Keratinocyte (primary cell): ENCODE results near the gene RAB7B. TPM values are rescaled to one million over a fixed set of nuclear protein-coding genes. Genes with fewer than 3 reads are reported as not detected.

ENCODE experiments used
- DNase-seq: peaks from one replicate; pipeline ENCODE4 v3.0.0-alpha.2; 2011; ENCODE audit warnings: low read depth, missing footprints, low spot score
- FAIRE-seq: peaks from 2 replicates; lab custom pipeline; 2011; peaks lifted over from hg19 to GRCh38; lab: Jason Lieb, UNC
- H2AFZ ChIP-seq: 2 replicates; pipeline ENCODE4 v1.6.0; 2012; ENCODE audit warnings: low read length, control low read depth, inconsistent platforms; ENCODE audit not compliant: control insufficient read depth
- H3K27ac ChIP-seq: 2 replicates; pipeline ENCODE4 v1.5.1; 2011; ENCODE audit warnings: low read length; ENCODE audit not compliant: control insufficient read depth, insufficient read depth
- H3K27me3 ChIP-seq: 3 replicates; pipeline ENCODE4 v1.6.0; 2011; ENCODE audit warnings: low read length; ENCODE audit not compliant: control insufficient read depth, insufficient read depth; ENCODE audit errors: extremely low read depth
- H3K36me3 ChIP-seq, 2 experiments: 2 replicates in 1 of 2; 3 replicates in 1 of 2; pipeline ENCODE4 v1.5.1; 2011; ENCODE audit warnings: low read length in 2 of 2, mild to moderate bottlenecking in 1 of 2; ENCODE audit not compliant: control insufficient read depth in 2 of 2, insufficient read depth in 2 of 2; ENCODE audit errors: extremely low read depth in 1 of 2
- H3K4me1 ChIP-seq: 3 replicates; pipeline ENCODE4 v1.5.1; 2011; ENCODE audit warnings: low read length; ENCODE audit not compliant: control insufficient read depth, insufficient read depth; ENCODE audit errors: extremely low read depth
- H3K4me2 ChIP-seq: 3 replicates; pipeline ENCODE4 v1.6.0; 2011; ENCODE audit warnings: low read depth, low read length; ENCODE audit not compliant: control insufficient read depth, insufficient read depth; ENCODE audit errors: extremely low read depth
- H3K4me3 ChIP-seq, 3 experiments: fragments of 200-600 bp in 1 of 3; sonication (generic) in 1 of 3; 2 replicates in 2 of 3; 3 replicates in 1 of 3; pipeline ENCODE4 v1.5.1; 2011 to 2016; ENCODE audit warnings: low read length in 3 of 3, mild to moderate bottlenecking in 3 of 3, control low read depth in 2 of 3, inconsistent platforms in 1 of 3, low read depth in 1 of 3, mixed read lengths in 1 of 3, mixed run types in 1 of 3, moderate library complexity in 1 of 3; ENCODE audit not compliant: control insufficient read depth in 2 of 3, insufficient read depth in 2 of 3; ENCODE audit errors: extremely low read depth in 1 of 3
- H3K79me2 ChIP-seq: 2 replicates; pipeline ENCODE4 v1.6.0; 2012; ENCODE audit warnings: low read length; ENCODE audit not compliant: control insufficient read depth, insufficient read depth
- H3K9ac ChIP-seq: 3 replicates; pipeline ENCODE4 v1.6.0; 2011; ENCODE audit warnings: low read length; ENCODE audit not compliant: control insufficient read depth, insufficient read depth; ENCODE audit errors: extremely low read depth
- H3K9me1 ChIP-seq: 3 replicates; pipeline ENCODE4 v1.6.0; 2011; ENCODE audit warnings: low read length; ENCODE audit not compliant: control insufficient read depth, insufficient read depth; ENCODE audit errors: extremely low read depth
- H3K9me3 ChIP-seq: 2 replicates; pipeline ENCODE4 v1.5.1; 2012; ENCODE audit warnings: low read depth, low read length; ENCODE audit not compliant: control insufficient read depth
- H4K20me1 ChIP-seq: 3 replicates; pipeline ENCODE4 v1.6.0; 2011; ENCODE audit warnings: low read length; ENCODE audit not compliant: control insufficient read depth, insufficient read depth; ENCODE audit errors: extremely low read depth
- CTCF ChIP-seq, 3 experiments: IDR thresholded peaks in 1 of 3; conservative IDR thresholded peaks in 1 of 3; optimal IDR thresholded peaks in 1 of 3; 2 replicates in 2 of 3; 3 replicates in 1 of 3; pipeline versions ENCODE3 to v1.5.1; 2011; ENCODE audit warnings: low read length in 3 of 3, mild to moderate bottlenecking in 3 of 3, moderate library complexity in 2 of 3, control low read depth in 1 of 3, inconsistent platforms in 1 of 3; ENCODE audit not compliant: insufficient read depth in 2 of 3; ENCODE audit errors: extremely low read depth in 1 of 3
- EZH2 ChIP-seq: IDR thresholded peaks from one replicate; pipeline ENCODE4 v1.6.1; 2012; ENCODE audit warnings: inconsistent platforms, mild to moderate bottlenecking, low read length, moderate library complexity
- dilution Hi-C: fragments of 300-500 bp; cut with MboI; formaldehyde crosslinking; loops from one replicate; pipeline ENCODE4 v1.7.0; 2020; ENCODE audit warnings: low sequenced_read_pairs; ENCODE audit not compliant: extremely low pct_ligation_motif_present
- polyA plus RNA-seq, 5 experiments: library from polyadenylated mRNA; depleted of rRNA in 3 of 5; stranded (reverse) in 3 of 5; stranded (forward) in 1 of 5; unstranded in 1 of 5; fragments of >200 nt; gene quantifications; 1 replicate in 1 of 5; 2 replicates in 3 of 5; 3 replicates in 1 of 5; pipeline versions ENCODE4 v1.2.1 to v1.2.3, GENCODE V29; 2011 to 2012; ENCODE audit warnings: missing spikeins in 2 of 5, low read depth in 1 of 5, low replicate concordance in 1 of 5

RAB7B gene
- polyA plus RNA-seq, 1 donor (not counting 4 experiments of a cell fraction or from before 2014, with no cell fraction given): 47.8 TPM

- Histone ChIP-seq H3K79me2 (no peaks in the 10 kb centered on the region), H3K27ac (no peak overlapping the region), H3K9me3 (no peaks in the 10 kb centered on the region), H4K20me1 (no peaks in the 10 kb centered on the region), H3K36me3 (peaks cover 0 to 3% of the 10 kb centered on the region in 2 experiments), H3K4me3 (no peak overlapping the region), H3K4me1 (no peaks in the 10 kb centered on the region), H3K27me3 (peaks cover 2% of the 10 kb centered on the region), H3K9ac (no peak overlapping the region), H3K9me1 (no peaks in the 10 kb centered on the region), H3K4me2 (no peak overlapping the region), H2AFZ (no peak overlapping the region)
- no peak for DNase-seq
- dilution Hi-C loops: no loop called here
- TF ChIP-seq EZH2 (no peak), CTCF (optimal IDR thresholded peaks at IDR 0.05 in 1 of 3, IDR thresholded peaks at IDR 0.05 in 1 of 3, conservative IDR thresholded peaks at IDR 0.05 in 1 of 3; ENCODE audit: extremely low read depth in 1 of 3, insufficient read depth in 2 of 3, low read length in 3 of 3) (no peak)
- no peak for FAIRE-seq
Observed at GRCh38 chr1:205973377-205974232, 29.6 kb downstream of the RAB7B start.

GRCh38 chr1:205972491-205973168, 30.6 kb downstream of the RAB7B start:
- H3K27ac ChIP-seq: no peak overlapping the region
- FAIRE-seq: no peak
- H2AFZ ChIP-seq: no peak overlapping the region
- TF ChIP-seq EZH2: no peak
- TF ChIP-seq CTCF (optimal IDR thresholded peaks at IDR 0.05 in 1 of 3, IDR thresholded peaks at IDR 0.05 in 1 of 3, conservative IDR thresholded peaks at IDR 0.05 in 1 of 3; ENCODE audit: extremely low read depth in 1 of 3, insufficient read depth in 2 of 3, low read length in 3 of 3): no peak
- no peaks in the 10 kb centered on the region for H4K20me1 ChIP-seq
- H3K79me2 ChIP-seq: no peaks in the 10 kb centered on the region
- no peaks in the 10 kb centered on the region for H3K36me3 ChIP-seq
- no peaks in the 10 kb centered on the region for H3K9me1 ChIP-seq
- H3K9me3 ChIP-seq: no peaks in the 10 kb centered on the region
- H3K4me1 ChIP-seq: no peaks in the 10 kb centered on the region
- H3K27me3 ChIP-seq: peaks cover 2% of the 10 kb centered on the region
- dilution Hi-C loops: no loop called here
- no peak for DNase-seq
- no peak overlapping the region for H3K4me3 ChIP-seq
- H3K4me2 ChIP-seq: no peak overlapping the region
- H3K9ac ChIP-seq: no peak overlapping the region
